Peyer's patch (tissue), 4 donors: ENCODE results near the gene TMSB10.

Source experiments
- POLR2A ChIP-seq, 2 donors: fragments of 450-650 bp; IDR thresholded peaks; one replicate each; pipeline ENCODE4 v1.5.1; 2017; ENCODE audit warnings: antibody characterized with exemption in 2 of 2, mild to moderate bottlenecking in 2 of 2, moderate library complexity in 2 of 2
- TF ChIP-seq, protein P1 (sequence below), 6 experiments: fragments of 450-650 bp in 4 of 6; fragments of 200-600 bp in 2 of 6; sonication (generic) in 1 of 6; IDR thresholded peaks; one replicate each; pipeline ENCODE4 v1.5.1; 2017 to 2019; ENCODE audit warnings: antibody characterized with exemption in 6 of 6, mild to moderate bottlenecking in 3 of 6, moderate library complexity in 1 of 6

DNA sequence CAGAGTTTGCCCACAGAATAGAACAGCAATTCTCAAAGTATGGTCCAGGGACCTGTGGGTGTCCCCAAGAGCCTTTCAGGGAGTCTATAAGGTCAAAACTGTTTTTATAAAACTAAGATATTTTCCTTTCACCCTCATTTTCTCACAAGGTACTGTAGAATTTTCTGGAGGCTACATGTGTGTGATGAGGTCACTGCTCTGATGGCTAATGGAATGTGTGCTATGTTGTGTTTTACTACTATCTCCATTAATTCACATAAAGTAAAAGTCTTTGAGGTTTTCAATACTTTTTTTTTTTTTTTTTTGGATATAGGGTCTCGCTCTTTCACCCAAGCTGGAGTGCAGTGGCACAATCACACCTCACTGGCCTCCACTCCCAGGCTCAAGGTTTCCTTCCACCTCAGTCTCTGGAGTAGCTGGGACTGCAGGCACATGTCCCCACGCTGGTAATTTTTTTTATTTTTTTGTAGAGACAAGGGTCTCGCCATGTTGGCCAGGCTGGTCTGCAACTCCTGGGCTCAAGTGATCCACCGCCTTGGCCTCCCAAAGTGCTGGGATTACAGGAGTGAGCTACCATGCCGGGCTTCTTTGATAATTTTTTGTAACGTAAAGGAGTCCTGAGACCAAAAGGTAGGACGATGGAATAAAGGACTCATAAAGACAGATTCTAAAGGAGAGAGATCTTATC is 26.4 kb upstream of the TMSB10 start:
- TF ChIP-seq, protein P1, sequence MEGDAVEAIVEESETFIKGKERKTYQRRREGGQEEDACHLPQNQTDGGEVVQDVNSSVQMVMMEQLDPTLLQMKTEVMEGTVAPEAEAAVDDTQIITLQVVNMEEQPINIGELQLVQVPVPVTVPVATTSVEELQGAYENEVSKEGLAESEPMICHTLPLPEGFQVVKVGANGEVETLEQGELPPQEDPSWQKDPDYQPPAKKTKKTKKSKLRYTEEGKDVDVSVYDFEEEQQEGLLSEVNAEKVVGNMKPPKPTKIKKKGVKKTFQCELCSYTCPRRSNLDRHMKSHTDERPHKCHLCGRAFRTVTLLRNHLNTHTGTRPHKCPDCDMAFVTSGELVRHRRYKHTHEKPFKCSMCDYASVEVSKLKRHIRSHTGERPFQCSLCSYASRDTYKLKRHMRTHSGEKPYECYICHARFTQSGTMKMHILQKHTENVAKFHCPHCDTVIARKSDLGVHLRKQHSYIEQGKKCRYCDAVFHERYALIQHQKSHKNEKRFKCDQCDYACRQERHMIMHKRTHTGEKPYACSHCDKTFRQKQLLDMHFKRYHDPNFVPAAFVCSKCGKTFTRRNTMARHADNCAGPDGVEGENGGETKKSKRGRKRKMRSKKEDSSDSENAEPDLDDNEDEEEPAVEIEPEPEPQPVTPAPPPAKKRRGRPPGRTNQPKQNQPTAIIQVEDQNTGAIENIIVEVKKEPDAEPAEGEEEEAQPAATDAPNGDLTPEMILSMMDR (IDR thresholded peaks at IDR 0.05), result no peak
- no peak for TF ChIP-seq POLR2A (IDR thresholded peaks at IDR 0.05)
